Activated CD4-positive, alpha-beta T cell treated with anti-CD3 and anti-CD28 coated beads for 1 hour (primary cell): Measurements from ENCODE around the gene EIF2B1.
A peak's percentile ranks its signal among the peaks of the same experiment; 100 is the strongest.

Source experiments
- DNase-seq: peaks from one replicate; pipeline ENCODE4 v3.0.0-alpha.2; 2020

The EIF2B1 gene

DNA sequence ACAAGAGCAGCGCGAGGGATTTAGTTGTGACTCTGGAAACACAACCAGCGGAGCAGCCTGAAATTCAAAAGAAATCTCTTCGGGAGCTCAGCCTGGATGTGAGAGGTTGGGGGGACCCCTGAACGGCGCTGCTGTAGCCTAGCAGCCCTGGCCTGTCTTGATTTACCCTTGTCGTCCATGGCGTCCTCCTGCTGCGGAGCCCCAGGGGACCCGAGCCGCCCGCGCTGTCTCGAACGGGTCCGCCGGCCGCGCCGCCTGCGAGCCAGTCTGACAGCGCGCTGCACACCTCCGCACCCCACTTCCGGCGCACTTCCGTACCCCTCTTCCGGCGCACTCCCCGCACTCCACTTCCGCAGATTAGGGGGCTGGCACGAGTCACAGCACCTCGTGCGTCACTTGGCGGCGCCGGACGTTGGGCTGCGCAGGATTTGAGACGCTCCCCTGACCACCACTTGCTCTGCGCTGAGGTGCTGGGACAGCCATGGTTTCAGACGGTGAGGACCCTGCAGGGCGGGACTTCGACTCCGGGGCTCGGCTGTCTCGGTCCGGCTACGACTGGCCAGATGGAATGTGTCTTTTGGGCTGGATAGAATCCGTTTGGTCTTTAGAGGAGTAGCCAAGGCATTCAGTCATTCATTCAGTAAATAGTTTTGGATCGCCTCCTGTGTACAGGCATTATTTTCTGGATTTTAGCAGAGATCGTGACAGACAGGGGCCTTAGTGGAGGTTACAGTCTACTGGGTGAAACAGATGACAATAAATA, at the start of gene EIF2B1, which contains the start of gene GTF2H3:
TSS of gene EIF2B1 (minus strand) at position 308 of the 763 bp plus-strand sequence. CDS start at position 179, 129 bp downstream.
TSS of gene GTF2H3 (plus strand) at position 451 of the 763 bp plus-strand sequence. CDS start at position 482, 31 bp downstream.
- DNase-seq: peak; percentile 94

DNA sequence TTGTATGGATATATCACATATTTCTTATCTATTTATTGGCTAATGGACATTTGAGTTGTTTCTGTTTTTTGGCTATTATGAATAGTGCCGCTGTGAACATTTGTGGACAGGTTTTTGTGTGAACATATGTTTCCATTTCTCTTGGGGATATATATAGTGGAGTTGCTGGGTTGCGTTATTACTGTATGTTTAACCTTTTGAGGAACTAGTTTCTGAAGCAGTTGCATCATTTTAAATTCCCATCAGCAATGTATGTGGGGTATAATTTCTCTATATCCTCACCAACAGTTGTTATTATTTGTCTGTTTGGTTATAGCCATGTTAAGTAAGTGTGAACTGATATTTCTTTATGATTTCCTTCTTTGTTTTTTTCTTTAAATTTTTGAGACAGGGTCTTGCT, 48.1 kb upstream of the EIF2B1 start:
- no peak for DNase-seq

DNA sequence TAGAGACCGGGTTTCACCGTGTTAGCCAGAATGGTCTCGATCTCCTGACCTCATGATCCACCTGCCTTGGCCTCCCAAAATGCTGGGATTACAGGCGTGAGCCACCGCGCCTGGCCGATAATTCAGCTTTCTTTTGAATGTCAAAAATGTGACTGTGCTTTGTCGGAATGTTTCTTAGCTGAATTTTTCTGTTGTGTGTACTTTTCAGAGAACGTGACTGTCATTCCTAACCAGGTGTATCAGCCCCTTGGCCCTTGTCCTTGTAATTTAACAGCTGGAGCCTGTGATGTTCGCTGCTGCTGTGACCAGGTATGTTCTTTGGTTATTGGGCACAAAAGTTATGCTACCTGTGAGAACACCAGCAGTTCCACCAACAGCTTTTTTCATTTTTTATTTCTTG, 45.5 kb upstream of the EIF2B1 start:
- no peak for DNase-seq

DNA sequence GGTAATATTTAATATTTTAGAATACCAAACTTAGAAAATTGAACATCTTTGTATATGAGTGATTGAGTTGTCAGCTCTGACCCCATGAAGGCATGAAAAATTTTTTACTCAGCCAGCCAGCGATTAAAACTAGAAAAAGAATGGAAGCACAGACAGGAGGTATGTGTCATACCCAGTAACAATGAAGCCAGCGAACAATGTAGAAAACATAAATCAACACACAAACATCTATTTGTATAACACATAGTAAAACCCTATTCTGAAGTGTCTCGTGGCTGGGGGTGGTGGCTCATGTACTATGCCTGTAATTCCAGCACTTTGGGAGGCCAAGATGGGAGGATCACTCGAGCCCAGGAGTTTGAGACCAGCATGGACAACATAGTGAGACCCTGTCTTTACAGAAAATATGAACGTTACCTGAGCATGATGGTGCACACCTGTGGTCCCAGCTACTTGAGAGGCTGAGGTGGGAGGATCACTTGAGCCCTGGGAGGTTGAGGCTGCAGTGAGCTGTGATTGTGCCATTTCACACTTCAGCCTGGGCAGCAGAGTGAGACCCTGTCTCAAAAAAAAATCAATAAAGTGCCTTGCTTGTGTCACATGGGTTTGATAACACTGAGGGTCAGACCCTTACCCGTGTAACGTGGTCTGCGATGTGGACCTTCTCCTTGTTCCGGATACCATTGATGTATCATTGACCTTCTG, 43.3 kb upstream of the EIF2B1 start:
- no peak for DNase-seq

DNA sequence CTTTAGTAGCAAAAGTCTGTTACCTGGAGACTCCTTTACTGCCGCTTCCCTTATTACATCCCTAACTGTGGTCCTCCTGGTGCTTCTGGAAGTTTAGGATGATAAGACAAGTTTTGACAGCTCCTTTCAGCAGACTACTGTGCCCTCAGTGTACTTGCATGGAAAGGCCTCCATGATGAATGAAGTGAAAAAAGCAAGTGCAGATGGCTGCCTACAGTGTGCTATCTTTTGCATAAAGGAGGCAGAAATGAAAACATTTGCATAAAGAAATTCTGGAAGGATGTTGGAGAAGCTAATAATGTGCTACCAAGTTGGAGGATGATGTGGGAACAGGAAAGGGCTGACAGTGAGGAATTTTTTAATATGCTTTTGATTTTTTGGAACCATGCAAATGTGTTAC, 42.0 kb upstream of the EIF2B1 start:
- no peak for DNase-seq

DNA sequence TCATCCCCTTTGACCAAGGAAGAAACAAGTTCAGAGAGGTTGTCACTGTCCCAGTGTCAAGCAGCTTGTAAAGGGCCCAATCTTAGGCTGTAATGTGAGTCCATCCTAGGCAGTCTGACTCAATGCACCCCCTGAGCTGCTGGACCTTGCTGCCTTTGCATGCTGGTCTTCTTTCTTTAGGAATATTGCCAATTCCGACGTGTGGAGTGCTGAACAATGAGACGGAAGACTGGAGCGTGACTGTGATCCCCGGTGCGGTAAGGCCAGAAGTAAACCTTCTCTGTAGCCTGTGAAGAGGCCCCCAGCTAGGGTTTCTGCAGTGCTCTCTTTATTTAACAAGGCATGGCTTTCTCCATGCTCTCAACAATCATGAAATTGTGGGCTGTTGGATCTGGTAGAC, 38.4 kb upstream of the EIF2B1 start:
- no peak for DNase-seq

DNA sequence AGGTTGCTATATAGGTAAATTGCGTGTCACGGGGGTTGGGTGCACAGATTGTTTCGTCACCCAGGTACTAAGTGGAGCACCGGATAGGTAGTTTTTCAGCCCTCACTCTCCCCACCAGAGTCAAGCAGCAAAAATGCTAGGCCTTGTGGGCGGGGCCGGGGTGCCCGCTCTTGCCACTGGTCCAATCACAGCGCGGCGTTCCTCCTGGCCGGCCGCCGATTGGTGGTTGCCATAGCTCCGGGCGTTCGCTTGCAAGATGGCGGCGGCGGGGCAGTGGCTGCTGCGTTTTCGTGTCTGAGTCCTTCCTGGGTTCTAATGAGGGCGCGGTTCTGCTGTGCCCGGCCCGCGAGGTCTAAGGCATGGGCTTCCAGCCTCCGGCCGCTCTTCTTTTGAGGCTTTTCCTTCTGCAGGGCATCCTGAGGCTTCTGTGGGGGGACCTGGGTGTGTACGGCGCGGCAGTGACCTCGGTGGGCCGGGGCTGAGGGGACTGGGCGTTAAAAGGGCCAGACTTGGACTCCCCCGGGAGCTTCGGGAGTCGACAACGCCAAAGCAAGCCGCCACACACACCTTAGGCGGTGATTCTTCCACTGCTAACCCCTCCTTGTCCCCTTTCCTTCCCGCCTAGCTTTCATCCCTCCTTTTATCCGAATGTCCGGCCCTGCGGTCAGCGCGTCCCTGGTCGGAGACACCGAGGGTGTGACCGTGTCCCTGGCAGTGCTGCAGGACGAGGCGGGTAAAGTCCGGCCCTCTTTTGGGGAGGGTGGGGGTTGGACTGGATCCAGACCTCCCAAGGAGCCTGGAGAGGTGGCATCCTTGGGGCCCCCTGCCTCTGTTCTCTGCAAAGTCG, 37.6 kb upstream of the EIF2B1 start, which contains the start of gene TCTN2:
TSS of gene TCTN2 (plus strand) at position 232 of the 847 bp plus-strand sequence. CDS start at position 360, 128 bp downstream.
- DNase-seq: peak; percentile 88

DNA sequence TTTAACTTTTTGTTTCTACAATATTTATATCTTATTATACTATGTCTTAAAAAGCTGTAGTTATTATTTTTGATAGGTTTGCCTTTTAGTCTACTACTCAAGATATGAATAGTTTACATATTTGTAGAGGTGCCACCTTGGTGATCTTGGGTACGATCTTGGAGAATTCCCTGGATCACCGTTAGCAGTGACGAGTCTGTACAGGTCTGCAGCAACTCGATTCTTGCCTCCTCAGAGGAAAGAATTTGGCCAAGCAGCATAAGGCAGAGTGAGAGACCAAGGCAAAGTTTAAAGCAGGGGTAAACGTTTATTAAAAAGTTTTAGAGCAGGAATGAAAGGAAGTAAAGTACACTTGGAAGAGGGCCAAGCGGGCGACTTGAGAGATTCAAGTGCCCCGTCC, 34.3 kb upstream of the EIF2B1 start:
- DNase-seq: no peak

DNA sequence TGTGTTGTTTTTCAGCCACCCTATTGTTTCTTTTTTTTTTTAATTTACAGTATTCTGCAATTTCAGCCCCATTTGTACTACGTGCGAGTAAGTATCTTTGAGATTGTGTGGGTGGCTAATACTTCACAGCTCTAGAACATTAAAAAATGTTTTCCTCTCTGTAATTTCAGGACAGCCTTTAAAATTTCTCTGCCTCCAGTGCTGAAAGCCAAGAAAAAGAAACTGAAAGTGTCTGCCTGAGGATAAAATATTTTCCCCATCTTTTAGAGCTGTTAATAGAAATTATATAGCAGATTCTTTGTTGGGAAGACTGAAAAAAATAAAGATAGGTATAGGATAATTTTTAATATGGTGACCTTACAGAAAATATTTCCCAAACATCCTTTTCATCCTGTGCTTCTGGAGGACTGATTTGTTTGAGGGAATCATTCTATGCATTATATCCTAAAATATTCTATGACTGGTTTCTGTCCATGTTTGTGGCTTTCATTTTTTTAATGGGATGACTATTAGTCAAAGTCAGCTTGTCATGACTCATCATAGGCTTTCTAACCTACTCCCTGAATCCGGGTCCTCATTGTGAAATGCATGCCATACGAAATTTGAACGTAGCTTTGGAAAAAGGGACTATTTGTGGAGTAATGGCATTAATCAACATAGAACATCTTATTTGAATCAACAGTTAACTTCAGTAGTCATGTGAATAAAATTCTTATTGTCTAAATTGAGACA, 26.7 kb upstream of the EIF2B1 start:
- no peak for DNase-seq

DNA sequence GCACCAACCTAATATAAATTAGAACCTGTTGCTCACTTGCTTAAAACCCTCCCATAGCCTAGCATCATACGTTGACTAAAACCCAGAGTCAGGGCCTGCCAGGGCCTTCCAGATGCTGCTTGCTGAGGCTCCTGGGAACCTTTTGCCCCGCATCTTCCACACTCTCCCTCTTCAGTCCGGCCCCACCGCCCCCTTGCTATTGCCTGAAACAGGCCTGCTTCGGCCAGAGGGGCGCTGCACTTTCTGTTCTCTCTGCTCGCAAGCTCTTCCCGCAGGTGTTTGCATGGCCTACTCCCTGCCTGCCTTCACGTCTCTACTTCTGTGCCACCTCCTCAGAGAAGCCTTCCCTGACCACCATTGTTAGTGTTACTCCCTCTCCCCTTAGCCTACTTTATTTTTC, 23.7 kb upstream of the EIF2B1 start:
- DNase-seq: no peak

DNA sequence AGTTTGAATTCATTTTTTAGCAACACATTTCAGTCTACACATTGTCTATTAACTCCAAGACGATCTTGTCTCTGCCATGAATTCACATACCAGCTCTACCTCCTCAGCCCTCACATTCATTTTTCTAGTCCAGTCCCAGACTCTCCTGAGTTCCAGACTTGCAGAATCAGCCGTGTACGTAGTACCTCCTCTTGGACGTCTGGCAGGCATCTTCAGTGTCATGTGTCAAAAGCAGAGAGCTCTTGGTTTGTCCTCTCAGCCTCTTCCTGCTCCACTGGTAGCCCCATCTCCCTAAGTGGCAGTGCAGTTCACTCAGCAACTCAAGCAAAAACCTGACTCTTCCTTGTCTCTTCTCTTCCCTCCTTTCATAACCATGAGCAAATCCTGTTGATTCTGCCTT, 22.9 kb upstream of the EIF2B1 start:
- no peak for DNase-seq

DNA sequence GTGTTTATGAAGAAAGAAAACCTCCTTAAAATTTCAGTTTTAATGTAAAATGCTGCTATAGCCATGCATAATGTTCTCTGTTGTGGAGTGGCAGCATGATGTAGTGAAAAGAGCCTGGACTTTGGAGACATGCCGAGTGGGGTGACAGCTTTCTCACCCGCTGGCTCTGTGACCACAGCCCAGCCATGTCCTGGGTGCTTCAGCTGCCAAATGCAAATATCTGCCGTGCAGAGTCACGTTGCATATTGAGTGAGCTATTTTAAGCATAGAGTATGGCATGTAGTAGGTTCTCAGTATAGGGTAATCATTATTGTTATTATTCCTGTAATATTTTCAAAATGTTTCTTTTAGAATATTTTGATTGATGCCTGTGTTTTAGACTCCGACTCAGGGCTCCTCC, 21.9 kb upstream of the EIF2B1 start:
- no peak for DNase-seq

DNA sequence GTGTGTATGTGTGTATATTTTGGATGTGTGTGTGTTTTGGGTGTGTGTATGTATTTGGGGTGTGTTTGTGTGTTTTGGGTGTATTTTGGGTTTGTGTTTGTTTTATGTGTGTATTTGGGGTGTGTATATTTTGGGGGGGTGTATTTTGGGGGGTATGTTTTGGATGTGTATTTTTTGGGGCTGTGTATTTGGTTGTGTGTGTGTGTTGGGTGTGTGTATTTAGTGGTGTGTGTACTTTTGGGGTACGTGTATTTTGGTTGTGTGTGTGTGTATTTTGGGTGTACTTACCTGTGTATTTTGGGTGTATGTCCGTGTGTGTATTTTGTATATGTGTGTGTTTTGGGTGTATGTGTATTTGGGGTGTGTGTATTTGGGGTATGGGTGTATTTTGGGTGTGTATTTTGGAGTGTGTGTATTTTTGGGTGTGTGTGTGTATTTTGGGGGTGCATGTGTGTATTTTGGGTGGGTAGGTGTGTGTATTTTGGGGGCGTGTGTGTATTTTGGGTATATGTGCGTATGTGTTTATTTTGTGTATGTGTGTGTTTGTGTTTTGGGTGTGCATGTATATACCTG, 20.7 kb upstream of the EIF2B1 start:
- DNase-seq: no peak

DNA sequence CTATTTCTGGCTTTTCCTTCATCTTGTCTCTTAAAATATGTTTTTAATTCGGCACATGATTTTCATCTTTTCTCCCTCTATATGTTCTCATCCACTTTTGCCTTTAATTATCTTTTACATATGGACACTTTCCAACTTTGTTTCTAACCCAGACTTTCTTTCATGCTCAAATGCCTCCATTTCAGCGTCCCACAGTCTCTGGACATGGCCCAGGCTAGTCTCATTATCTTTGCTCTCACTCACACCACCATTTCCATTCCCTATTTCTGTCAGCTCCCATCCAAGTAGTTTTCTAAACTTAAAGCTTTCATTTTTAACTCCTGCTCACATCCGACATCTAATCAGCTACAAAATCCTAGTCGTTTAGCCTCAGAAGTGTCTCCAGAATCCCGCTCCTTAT, 14.9 kb upstream of the EIF2B1 start:
- DNase-seq: no peak

DNA sequence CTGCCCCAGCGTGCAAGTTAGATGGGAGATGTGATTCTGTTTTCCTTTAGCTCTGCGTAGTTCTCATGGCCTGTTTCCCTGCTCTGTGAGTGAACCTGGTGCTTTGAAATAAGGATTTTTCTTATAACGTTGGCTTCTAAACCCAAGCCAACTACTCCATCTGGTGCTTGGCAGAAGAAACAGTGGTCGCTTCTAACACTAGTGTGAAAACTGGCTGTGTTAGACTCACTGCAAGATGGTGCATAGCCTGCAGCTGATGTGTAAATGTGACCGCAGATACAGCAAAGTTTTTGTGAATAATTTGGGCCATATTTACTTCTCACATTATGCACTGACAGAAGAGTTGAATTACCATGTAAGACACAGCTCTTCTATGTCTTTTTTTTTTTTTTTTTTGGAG, 12.4 kb upstream of the EIF2B1 start:
- no peak for DNase-seq

DNA sequence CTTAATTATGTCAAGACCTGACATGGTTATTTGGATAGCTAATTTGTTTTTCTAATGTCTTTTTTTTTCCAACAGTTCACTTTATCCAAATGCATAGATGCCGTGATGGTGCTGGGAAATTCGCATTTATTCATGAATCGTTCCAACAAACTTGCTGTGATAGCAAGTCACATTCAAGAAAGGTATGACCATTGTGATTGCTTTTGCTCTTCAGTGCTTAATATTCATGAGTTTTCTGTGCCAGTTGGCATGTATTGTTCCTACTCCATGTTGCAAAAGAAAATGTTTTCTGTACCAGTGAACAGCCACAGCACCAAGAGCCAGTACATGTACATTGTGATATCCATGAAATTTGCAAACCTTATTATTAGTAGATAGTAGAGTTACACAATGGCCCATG, 11.9 kb upstream of the EIF2B1 start:
- no peak for DNase-seq

DNA sequence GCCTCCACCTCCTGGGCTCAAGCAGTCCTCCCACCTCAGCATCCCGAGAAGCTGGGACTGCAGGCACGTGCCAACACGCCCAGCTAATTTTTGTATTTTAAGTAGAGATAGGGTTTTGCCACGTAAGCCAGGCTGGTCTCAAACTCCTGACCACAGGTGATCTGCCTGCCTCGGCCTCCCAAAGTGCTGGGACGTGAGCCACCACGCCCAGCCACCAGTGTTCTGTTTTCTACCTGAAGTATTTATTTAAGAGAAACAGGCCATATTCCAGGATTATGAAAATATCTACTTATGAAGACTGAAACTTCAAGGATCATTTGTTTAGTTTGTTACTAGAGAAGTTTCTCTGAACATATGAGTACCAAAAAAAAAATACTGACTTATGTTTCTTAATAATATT, 10.4 kb upstream of the EIF2B1 start:
- no peak for DNase-seq

DNA sequence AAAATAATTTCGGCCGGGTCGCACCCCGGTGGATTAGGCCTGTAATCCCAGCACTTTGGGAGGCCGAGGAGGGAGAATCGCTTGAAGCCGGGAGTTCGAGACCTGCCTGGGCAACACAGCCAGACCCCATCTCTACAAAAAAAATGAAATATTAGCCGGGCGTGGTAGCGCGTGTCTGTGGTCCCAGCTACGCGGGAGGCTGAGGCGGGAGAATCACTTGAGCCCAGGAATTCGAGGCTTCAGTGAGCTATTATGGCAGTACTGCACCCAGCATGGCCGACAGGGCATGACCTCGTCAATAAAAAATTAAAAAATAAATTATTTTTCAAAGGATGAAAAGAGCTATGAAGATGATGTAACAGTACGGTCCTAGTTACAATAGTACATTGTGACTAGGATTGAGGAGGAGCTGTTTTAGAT, 666 bp upstream of the EIF2B1 start:
- no peak for DNase-seq

DNA sequence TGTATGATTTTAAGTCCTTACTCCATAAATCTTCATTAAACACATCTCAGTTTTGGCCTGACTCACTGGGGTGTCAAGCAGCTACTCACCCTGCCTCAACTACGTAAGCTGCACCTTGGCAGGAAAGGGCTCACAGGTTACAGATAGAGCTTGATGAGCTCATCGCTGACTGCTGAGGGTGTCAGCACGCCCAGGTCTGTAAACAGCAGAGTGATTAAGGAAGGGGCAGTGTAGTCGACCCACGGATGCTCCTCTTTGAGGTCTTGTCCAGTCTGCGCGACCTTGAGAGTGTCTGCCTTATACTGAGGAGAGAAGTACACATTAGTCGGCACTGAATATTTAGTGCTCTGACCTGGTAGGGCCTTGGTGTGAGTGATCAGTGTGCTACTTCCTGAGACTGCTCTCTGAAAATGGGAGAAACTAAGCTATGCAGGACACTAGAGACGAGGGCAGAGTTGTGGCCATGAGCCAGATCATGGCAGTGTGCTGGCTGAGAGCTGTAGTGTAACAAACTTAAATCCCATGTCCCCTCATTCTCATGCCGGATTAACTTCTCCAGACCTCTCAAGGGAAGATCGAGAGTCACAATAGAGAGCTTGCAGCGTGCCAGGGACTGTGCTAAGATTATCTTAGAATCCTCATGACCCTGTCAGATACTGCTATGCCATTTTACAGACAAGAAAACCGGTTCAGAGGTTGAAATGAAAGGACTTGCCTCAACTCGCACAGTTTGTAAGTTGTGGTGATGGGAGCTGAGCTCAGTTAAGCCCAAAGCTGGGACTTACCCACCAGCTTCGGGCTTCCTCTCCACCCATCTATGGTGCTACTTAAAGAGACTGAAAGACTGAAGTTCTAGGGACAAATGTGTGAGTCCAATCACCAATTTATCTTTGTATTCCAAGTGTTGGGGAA, 11.6 kb downstream of the EIF2B1 start:
- DNase-seq: no peak

DNA sequence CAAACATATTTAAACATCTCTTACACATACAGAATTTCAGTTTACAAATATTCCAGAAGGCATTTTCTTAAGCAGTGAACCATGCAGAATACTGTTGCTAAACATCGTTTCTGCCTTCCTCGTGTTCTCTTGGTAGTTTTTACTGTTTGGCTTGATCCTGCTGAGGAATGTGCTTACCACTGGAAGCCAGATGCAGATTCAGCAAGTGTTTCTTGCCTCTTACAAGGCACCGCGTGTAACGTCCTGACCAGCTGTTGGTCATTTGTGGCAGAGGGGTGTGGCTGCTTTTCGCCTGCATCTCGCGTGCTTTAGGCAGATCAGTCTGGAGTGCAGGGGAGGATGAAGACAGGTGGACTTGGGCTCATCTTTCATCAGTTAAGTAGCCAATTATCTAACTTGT, 12.4 kb downstream of the EIF2B1 start:
- no peak for DNase-seq

DNA sequence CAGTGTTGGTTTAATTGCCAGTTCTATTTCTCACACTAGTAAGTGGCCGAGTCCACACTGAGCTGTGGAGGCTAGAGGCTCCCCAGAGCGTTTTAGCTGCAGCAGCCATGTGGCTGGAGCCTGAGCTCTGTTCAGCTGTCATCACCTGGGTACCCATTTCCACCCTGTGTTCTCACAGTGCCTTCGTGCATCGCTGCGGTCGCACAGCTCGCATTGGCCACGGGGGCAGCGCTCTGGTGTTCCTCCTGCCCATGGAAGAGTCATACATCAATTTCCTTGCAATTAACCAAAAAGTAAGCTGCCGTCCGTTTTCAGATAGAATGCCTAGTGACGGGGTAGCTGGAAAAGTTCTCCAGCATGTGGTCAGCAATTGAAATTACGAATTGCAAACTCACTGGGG, 15.9 kb downstream of the EIF2B1 start:
- DNase-seq: no peak
